Limb (tissue), 2 donors: ENCODE measurements around the gene MTFR2.

ENCODE experiments used
- DNase-seq, 2 donors: peaks; one replicate each; pipeline ENCODE4 v3.0.0-alpha.2; 2016; ENCODE audit errors: extremely low spot score in 2 of 2

Gene MTFR2

DNA sequence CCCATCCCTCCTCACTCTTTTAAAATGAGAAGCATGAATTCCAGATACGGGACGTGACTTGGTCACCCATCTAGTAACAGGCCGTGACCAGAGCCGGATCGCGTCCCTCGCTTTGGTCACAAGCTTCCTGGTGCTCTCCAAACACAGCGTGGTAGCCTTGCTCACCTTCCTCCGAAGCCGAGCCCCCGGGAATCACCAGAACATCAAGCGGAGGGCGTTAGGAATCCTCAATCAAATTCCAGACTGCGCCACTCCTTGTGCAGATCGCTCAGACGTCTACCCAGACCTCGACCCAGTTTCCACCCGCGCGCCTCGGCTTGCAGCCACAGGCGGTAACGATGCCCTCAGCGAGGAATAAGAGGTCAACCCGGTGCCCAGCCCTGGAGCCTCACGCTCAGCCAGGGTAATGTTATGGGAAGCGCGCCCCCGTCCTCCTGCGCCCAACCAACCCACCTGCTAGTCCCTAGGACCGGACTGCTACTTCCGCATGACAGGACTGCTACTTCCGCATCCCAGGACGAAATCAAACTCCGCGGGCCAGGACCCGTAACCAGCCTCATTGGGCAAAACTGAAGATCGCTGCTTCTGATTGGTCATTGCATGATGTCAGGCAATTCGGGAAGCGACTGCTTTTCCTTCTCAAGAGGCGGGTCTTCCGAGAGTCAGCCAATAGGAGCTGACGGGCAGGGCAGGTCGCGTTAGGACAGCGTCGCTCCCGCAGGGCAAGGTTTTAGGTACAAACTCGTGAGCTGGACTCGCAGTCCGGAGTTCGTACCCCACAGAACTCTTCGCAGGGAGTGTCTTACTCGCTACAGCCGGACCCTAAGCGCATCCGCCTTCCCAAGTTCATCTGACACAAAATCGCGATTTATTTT lies at the start of gene MTFR2:
Gene MTFR2, minus strand, starts transcription at position 501 of the 875 bp plus-strand sequence. CDS start 1,212 bp downstream, outside the sequence.
- DNase-seq: peak; percentile 93 to 99

DNA sequence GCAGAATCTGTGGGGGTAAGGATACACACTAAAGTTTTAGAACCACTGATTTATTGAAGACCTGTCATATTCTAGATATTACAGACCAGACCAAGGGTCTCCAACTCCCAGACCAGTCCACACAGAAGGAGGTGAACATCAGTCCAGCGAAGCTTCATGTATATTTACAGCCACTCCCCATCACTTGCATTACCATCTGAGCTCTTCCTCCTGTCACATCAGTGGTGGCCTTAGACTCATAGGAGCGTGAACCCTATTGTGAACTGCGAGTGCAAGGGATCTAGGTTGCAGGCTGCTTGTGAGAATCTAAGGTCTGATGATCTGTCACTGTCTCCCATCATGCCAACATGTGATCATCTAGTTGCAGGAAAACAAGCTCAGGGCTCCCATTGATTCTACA lies 44.5 kb upstream of the MTFR2 start:
- DNase-seq: no peak

DNA sequence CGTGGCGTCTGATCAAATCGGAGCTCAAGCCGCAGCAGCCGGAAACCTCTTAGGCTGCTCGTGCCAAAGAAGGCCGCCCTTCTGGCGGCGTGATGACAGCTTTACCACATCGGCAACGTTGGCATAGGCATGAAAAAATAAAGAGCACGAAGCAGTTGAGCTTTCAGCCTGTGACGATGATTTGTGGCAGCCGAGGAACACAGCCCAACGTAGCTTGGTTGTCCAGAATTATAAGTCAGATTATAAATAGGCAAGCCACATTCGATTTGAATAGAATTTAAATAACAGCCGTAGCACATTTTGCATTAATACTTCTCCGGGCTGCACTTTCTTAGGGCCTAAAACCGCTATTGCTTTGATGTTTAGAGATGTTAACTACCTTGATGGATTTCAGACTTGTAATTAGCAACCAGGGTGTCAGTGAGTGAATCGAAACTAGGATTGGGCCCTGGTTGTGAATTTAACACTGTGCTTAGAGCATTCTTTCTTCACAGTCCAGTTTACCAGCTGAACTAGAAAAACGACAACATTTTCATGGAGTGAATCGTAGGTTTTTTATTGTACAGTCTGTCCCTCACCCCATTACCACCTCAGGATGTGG lies 40.4 kb upstream of the MTFR2 start:
- DNase-seq: peak; percentile 85 to 89

DNA sequence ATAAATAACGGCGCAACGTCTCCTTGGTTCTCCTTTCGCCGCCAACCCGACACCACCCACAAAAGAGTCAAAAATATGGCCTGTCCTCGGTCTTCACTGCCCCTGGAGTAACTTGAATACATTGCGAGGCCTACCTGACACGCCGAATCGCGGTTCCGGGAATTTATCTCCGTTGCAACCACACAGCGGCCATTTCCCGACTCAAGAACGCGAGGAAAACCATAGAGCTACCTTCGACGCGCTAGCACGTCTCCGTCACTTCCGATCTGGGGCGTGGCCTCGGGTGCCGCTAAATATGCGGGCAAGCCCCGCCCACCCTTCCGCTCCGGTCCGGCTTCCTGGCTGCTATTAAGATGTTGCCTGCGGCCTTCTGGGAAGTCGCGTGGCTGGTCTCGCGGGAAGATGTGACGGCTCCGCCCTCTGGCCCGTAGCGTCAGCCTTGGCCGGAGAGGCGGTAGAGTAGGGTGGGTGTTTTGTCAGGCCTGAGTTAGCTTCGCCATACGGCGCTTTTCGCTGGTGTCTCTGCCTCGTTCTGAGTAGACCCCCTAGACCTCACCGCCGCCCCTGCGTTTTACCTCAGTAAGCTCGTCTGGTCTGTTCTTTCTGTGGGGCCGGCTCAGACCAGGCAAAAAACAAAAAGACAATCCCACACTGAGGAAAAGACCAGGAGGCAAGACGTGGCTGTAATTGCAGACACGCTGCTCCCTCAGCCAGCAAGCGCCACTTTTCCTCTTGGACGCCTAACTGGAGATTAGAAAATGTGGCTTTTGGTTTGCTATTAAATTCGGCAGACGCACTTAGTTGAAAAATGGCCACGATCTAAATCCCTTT lies 39.7 kb upstream of the MTFR2 start, which contains the start of gene BCLAF1:
Gene BCLAF1, minus strand, starts transcription at position 268 of the 831 bp plus-strand sequence. CDS start 9,980 bp downstream, outside the sequence.
- DNase-seq: peak; percentile 99 to 100

DNA sequence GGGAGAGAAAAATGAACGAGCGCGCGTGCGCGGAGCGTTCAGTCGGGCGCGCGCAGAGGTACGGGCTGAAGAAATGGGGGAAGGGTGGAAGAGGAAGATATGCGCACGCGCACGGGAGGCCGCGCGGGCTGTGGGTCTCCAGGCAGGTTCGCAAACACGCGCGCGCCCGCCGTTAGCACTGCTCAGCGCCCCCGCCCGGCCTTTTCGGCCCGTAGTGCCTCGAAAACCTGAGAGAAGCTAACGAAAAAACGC lies 39.1 kb upstream of the MTFR2 start:
- DNase-seq: peak; percentile 96

DNA sequence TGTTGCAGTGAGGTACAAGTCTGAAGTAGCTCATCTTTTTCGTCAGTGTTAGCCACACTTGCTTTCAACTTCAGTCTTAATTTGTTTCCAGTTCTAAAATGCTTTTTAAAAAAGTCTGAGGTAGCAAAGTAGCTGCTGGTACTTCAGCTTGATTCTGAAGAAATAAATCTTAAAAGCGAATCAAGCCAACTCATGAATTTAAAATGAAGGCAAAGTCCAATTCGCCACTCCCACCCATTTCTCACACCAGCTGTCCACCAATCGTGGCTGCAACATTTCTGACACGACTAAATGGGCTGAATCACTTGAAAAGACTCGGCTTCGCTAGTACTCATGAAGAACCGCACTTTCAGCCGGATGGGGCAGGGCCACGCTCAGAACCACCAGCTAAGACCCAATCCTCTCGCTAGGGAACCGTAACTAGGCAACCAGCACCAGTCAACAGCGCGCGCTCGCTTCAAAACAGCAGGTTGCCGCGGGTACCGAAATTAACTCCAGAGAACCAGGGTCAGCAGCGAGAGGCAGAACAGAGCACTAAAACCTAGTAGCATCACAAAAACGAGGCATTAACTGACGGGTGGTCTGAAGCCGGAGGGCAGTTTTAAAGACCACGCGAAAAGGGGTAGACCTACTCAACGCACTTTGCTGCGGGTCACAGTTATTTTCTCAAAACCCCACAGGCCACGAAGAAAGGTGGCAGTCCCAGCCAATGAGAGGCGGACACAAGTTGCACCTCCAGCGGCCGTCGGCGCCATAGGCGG lies 38.6 kb upstream of the MTFR2 start:
- peak; percentile 62 to 81 for DNase-seq

DNA sequence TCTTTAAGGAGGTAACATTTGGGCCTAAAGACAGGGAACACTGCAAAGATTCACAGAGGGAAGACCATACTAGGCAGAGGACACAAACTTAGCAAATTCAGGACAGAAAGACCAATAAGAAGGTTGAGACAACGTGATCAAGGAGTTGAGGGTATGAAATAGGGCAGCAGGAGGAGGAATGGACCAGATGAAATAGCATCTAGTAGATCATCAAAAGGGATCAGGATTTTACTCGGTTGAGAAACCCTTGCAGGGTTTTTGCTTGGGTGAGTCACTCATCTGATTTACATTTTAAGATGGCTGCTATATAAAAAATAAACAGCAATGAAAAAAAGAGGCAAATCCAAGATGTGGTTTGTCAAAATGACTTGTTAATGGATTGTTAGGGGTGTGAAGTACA lies 34.8 kb upstream of the MTFR2 start:
- DNase-seq: no peak

DNA sequence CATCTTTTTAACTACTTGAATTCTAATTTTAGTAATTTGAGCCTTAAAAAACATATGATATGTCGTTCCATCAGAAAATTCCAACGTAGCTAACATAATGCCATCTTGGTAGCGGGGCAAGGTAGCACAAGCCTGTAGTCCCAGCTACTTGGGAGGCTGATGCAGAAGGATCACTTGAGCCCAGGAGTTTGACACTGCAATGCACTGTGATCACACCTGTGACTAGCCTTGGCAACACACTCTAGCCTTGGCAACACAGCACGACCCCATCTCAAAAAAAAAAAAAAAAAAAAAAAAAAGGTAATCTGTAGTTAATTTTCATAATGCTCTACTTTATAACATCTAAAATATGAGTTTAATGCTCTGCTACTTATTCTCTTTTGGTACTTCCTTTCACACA lies 32.8 kb upstream of the MTFR2 start:
- no peak for DNase-seq

DNA sequence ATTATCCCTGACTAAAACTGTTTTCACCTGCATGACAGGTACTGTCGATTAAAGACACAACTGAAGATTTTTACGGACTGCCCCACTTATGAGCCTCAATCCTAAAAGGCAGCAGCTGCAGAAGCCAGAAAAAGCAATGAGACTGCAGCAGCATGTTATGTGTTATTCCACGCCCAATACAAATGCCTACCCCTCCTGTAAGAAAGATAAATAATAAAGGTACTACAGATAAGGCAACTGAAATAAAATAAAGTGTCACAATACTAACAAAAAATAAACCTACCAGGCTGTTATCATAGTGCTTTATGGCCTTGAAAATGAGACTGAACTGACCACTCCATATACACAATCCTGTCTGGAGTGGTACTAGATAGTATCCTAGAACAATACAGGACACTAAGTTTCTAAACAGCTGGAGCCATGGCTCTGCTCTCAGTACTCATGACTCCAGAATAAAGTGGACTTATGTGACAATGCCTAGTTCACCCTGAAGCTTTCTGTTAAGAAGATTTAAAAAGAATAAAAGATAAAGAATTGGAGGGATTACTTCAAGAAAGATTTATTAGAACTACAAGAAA lies 30.0 kb upstream of the MTFR2 start:
- no peak for DNase-seq

DNA sequence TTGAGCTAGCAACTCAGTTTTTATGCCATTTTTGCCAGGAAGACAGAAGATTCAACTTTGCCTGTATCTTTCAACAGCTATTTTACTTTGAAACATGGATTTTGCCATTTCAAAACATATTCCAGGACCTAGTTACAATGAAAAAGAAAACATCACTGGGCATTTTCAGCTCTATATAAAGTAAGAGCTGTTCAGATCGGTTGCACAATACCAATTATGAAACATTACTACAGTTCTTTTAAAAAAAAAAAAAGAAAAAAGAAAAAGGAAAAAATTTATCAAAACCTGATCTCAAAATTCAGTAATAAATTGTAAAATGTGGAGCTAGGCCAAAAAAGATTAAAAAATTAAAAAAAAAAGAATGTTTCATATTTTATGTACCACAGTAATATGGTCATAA lies 24.0 kb upstream of the MTFR2 start:
- DNase-seq: no peak

DNA sequence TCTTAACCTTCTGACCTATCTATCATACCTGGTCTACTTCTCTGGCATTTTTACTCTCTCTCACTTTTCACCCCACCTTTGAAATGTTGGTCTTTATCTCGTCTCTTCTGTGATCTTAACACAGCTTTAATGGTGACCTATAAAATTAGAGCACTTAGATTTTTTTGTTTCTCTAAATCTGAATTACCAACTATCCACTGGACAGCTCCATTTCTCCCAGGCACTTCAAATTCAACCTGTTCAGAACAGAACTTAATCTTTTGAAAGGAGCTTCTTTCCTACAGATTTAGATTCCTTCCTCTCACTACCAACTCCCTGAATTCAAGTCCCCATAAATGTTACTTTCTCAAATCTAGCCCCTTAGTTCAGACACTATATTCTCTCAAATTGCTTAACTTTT lies 15.0 kb upstream of the MTFR2 start:
- DNase-seq: no peak

DNA sequence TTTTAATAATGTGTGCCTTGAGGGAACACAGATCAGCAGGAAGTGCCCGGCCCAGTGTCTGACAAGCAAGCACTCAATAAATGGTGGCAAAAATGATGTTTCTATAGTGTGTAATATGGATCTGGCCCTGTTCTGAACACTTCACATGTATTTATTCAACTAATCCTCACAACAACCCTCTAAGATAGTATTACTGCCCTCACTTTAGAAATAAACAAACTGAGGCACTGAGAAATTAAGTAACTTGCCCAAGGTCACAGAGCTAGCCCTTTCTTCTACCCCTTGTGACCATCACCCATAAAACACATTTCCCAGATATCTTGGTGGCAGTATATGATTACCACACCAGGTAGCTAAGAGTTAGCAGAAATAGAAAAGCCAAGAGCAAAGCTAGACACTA lies 12.8 kb upstream of the MTFR2 start:
- no peak for DNase-seq

DNA sequence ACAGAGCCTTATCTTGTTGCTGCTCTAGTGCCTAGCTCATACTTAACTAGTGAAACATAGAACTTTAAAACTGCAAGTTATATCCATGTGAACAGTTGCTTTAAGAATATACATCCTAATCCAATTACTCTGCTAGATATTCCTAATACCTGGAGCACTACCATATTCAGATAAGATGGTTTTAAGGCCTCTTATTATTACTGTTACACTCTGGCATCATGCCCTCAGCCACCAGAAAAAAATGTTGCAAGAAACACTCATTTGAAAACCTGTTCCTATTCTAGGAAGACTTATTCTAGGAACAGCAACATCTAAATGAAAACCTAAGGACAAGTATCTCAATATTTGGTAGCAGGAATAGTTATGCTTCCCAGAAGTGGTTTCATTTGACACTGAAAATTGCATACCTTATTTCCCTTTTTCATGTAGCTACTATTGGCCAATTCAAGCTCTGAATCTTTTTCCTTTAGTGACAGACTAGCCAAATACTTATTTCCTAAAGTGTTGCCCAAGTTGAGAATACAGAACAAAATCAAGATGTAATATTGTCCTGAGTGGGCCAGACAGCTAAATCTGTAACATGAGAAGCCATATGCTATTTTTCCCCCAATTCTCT lies 4.8 kb upstream of the MTFR2 start:
- DNase-seq: no peak

DNA sequence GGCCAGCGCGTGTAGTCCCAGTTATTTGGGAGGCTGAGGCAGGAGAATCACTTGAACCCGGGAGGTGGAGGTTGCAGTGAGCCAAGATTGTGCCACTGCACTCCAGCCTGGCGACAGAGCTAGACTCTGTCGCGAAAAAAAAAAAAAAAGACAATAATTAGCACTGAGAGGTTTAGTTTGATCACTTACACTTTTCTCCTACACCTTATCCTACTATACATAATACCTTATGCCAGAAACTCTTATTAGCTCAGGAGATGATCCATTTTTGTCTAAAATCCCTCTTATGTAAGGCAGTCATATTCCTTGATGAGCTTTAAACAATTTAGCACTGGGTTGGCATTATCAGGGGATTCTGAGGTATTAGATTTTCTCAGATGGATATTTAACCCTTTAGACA lies 3.6 kb upstream of the MTFR2 start:
- DNase-seq: no peak

DNA sequence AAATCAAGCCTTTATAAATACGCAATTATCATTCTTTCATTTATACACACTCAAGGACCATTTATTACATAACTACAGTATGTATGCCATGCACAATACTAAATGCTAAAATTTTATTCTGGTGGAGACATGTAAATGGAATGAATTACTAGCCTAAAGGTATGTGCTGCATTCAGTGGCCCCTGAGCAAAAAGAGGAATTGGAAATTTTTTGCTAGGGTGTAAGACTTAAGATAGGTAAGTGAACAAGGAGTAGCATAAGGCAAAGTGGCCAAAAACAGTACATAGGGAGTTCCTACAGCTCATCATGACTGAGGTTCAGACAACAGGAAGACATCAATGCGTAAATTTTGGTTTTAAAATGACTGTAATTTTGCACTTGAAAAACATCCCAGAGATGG lies 2.3 kb upstream of the MTFR2 start:
- DNase-seq: no peak

DNA sequence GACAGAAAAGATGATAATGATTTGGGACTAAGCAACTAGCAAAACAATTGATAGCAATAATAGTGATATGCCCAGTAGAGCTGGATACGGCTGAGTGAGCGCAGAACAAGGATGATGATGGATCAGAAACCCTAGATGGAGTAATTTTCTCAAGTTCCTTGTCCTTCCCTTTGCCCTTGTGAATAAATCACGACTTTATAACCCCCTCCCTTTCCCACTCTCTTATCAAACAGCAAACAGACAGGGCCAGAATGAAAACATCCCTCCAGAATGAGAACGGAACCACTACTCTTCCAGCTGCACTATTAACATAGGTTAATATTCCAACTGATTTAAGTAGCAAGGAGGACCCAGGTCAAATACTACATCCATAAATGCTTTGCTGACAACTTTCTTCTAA lies 1.3 kb upstream of the MTFR2 start:
- DNase-seq: no peak

DNA sequence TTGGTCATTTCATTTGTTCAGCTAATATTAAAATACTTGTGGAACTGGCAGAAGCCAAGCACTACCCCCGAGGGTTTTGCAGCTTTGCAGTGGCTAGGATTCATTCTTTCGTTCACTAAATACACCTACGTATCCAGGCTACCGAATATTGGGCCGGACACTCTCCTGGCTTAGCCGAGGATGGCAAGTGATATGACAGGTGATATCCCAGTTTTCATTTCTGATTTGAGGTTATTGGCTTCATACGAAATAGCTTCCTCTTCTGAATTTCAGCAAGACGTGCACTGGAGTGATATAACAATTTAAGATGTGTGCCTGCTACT lies 536 bp upstream of the MTFR2 start:
- no peak for DNase-seq

DNA sequence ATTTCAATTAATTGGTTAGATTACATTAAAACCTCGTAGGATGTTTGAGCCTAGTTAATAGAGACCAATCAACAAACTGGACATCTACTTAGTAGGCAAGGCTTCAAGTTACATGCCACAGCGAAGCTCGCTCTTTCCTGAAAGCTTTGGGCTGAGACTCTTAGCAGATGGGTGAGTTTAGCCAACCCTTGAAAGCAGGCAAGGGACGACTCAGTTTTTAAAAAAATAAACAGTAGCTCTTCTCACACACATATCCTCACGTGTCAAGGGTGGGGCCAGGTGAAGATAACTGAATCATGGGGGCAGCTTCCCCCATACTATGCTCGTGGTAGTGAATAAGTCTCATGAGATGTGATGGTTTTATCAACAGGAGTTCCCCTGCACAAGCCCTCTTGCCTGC lies 775 bp downstream of the MTFR2 start:
- DNase-seq: no peak

DNA sequence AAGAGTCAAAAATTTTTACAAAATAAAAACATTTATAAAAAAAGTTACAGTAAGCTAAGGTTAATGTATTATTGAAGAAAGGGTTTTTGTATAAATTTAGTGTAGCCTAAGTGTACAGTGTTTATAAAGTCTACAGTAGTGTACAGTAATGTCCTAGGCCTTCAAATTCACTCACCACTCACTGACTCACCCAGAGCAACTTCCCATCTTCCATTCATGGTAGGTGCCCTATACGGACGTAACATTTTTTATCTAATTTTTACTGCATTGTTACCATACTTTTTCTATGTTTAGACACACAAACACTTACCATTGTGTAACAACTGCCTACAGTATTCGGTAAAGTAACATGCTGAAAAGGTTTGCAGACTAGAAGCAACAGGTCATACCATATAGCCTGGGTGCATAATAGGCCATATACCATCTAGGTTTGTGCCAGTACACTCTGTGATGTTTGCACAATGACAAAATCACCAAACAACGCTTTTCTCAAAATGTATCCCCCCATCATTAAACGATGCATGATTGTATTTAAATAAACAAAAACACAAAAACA lies 6.0 kb downstream of the MTFR2 start:
- no peak for DNase-seq

DNA sequence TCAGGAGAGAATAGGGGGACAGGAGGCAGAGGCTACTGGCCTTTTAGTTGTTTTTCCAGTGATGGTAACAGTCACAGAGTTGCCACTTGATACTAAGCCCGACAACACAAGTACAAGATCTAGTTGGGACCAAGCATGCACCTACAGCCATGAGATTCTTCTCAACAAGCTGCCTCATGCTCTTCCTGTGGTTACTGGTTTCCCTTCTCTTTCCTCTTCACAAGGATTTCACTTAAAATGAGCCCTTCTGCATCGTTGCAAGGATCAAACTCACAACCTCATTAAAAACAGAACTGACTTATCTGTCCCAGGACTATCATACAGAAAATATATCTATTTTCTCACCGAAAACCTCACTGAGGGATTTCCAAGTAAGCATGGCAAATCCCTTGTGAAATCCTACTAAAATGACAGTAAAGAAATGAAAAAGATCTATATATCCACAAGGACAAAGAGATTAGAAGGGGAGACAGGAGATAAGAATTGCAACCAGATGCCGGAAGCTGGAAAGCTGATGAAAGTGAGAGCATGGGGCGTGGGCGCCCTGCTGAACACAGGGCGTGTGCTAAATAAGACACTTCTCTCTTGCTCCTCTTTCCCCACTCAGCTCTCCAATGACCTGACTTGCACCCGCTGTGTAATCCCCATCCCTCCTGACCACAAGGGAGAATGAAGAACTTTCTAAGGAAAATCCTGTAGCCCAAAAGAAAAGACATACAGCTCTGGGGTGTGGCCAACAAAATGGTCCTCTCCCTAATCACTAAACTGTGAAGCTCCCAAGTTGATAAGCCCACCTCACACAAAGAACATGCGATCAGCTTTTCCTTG lies 13.4 kb downstream of the MTFR2 start:
- DNase-seq: no peak
